IMR-90 (cell line): ENCODE results near the gene ATIC. TPM values are rescaled to one million over a fixed set of nuclear protein-coding genes. Genes with fewer than 3 reads are reported as not detected.

Experiments
- ATAC-seq: fragments of 200-7000 bp; cut with Tn5 transposase; 2 replicates; pipeline ENCODE4 v1.9.1; 2020; ENCODE audit warnings: low read depth, mild to moderate bottlenecking, moderate library complexity
- BruUV-seq: library from RNA; stranded (reverse); fragments of 400-500 nt; replicated peaks from 2 replicates; lab custom pipeline; 2021; lab: Mats Ljungman, UMichigan
- CTCF ChIA-PET: fragments of 300-600 bp; formaldehyde crosslinking; extraction: SDS; loops from one replicate; lab custom pipeline; 2021; ENCODE audit warnings: antibody characterized with exemption; lab: Yijun Ruan, JAX
- POLR2A ChIA-PET: fragments of 300-600 bp; sonication (Branson Sonifier 250); formaldehyde crosslinking; loops from one replicate; lab custom pipeline; 2022; ENCODE audit warnings: antibody characterized with exemption; ENCODE audit not compliant: unreplicated experiment; lab: Charles Lee
- DNase-seq: peaks from one replicate; pipeline ENCODE4 v3.0.0; 2013
- H2AFZ ChIP-seq: replicated peaks from 2 replicates; pipeline ENCODE3; 2013; ENCODE audit warnings: low read length, mild to moderate bottlenecking; ENCODE audit not compliant: poor library complexity
- H2AK5ac ChIP-seq: 2 replicates; pipeline ENCODE4 v1.6.1; 2013; ENCODE audit warnings: low read depth, low read length, inconsistent platforms
- H2AK9ac ChIP-seq: replicated peaks from 2 replicates; pipeline ENCODE3; 2013; ENCODE audit warnings: mild to moderate bottlenecking, low read depth, low read length, moderate library complexity; ENCODE audit not compliant: poor library complexity
- H2BK120ac ChIP-seq: 2 replicates; pipeline ENCODE4 v1.6.1; 2013; ENCODE audit warnings: low read depth, low read length, inconsistent platforms
- H2BK15ac ChIP-seq: 3 replicates; pipeline ENCODE4 v1.6.1; 2013; ENCODE audit warnings: low read depth, low read length, inconsistent platforms
- H2BK20ac ChIP-seq: 2 replicates; pipeline ENCODE4 v1.6.1; 2013; ENCODE audit warnings: low read depth, mild to moderate bottlenecking, inconsistent platforms, low read length, moderate library complexity
- H2BK5ac ChIP-seq: 2 replicates; pipeline ENCODE4 v1.6.1; 2013; ENCODE audit warnings: mild to moderate bottlenecking, low read depth, low read length, inconsistent platforms; ENCODE audit not compliant: poor library complexity, severe bottlenecking
- H3K14ac ChIP-seq: replicated peaks from 2 replicates; pipeline ENCODE4 v1.6.1; 2013; ENCODE audit warnings: low read depth, low read length, inconsistent platforms
- H3K18ac ChIP-seq: 2 replicates; pipeline ENCODE4 v1.6.1; 2013; ENCODE audit warnings: low read depth, low read length, control low read depth
- H3K23ac ChIP-seq: 2 replicates; pipeline ENCODE4 v1.6.1; 2013; ENCODE audit warnings: low read depth, low read length, inconsistent platforms
- H3K27ac ChIP-seq: 2 replicates; pipeline ENCODE4 v1.5.1; 2013; ENCODE audit warnings: mild to moderate bottlenecking, control low read depth, low read length; ENCODE audit not compliant: insufficient read depth
- H3K27me3 ChIP-seq: 2 replicates; pipeline ENCODE4 v1.6.1; 2013; ENCODE audit warnings: low read length; ENCODE audit not compliant: control insufficient read depth, insufficient read depth
- H3K36me3 ChIP-seq: 2 replicates; pipeline ENCODE4 v1.6.1; 2013; ENCODE audit warnings: low read length, mixed read lengths; ENCODE audit not compliant: control insufficient read depth, insufficient read depth
- H3K4ac ChIP-seq: 2 replicates; pipeline ENCODE4 v1.6.1; 2013; ENCODE audit warnings: low read depth, low read length, inconsistent platforms
- H3K4me1 ChIP-seq: 2 replicates; pipeline ENCODE4 v1.6.1; 2013; ENCODE audit warnings: low read length, mixed read lengths; ENCODE audit not compliant: control insufficient read depth, insufficient read depth
- H3K4me2 ChIP-seq: 2 replicates; pipeline ENCODE4 v1.6.1; 2013; ENCODE audit warnings: low read depth, mild to moderate bottlenecking, control low read depth, low read length, moderate library complexity
- H3K4me3 ChIP-seq: 2 replicates; pipeline ENCODE4 v1.5.1; 2013; ENCODE audit warnings: low read depth, mild to moderate bottlenecking, control low read depth, low read length, moderate library complexity; ENCODE audit not compliant: insufficient read depth
- H3K56ac ChIP-seq: 2 replicates; pipeline ENCODE4 v1.6.1; 2013; ENCODE audit warnings: low read length, inconsistent platforms; ENCODE audit not compliant: insufficient read depth; ENCODE audit errors: extremely low read depth
- H3K79me1 ChIP-seq, 2 experiments: 2 replicates each; pipeline ENCODE4 v1.6.1; 2013; ENCODE audit warnings: low read length in 2 of 2, inconsistent platforms in 1 of 2, low read depth in 1 of 2
- H3K9ac ChIP-seq: 2 replicates; pipeline ENCODE4 v1.6.1; 2013; ENCODE audit warnings: low read depth, low read length, control low read depth
- H3K9me1 ChIP-seq: 2 replicates; pipeline ENCODE4 v1.6.1; 2013; ENCODE audit warnings: low read length, inconsistent platforms; ENCODE audit not compliant: insufficient read depth
- H3K9me3 ChIP-seq: 2 replicates; pipeline ENCODE4 v1.6.1; 2013; ENCODE audit warnings: low read length; ENCODE audit not compliant: control insufficient read depth, insufficient read depth
- H4K20me1 ChIP-seq: 2 replicates; pipeline ENCODE4 v1.6.1; 2013; ENCODE audit warnings: low read length, inconsistent platforms; ENCODE audit not compliant: insufficient read depth
- H4K5ac ChIP-seq: 2 replicates; pipeline ENCODE4 v1.6.1; 2013; ENCODE audit warnings: mild to moderate bottlenecking, low read depth, low read length, control low read depth
- H4K8ac ChIP-seq, 2 experiments: 2 replicates each; pipeline ENCODE4 v1.6.1; 2013; ENCODE audit warnings: low read depth in 2 of 2, low read length in 2 of 2, control low read depth in 1 of 2, inconsistent platforms in 1 of 2
- H4K91ac ChIP-seq: 2 replicates; pipeline ENCODE4 v1.6.1; 2013; ENCODE audit warnings: low read depth, low read length, inconsistent platforms; ENCODE audit not compliant: insufficient read depth
- BHLHE40 ChIP-seq: fragments of 150-350 bp; IDR thresholded peaks from 2 replicates; pipeline ENCODE4 v1.6.1; 2016; ENCODE audit warnings: mild to moderate bottlenecking, low read depth, low read length
- CEBPB ChIP-seq: IDR thresholded peaks from 2 replicates; pipeline ENCODE4 v1.6.1; 2012; ENCODE audit warnings: low read depth, low read length, improper control_type of control experiment
- CHD1 ChIP-seq: IDR thresholded peaks from 2 replicates; pipeline ENCODE4 v1.6.1; 2012; ENCODE audit warnings: low read depth, low read length, improper control_type of control experiment
- FOS ChIP-seq: fragments of 150-350 bp; IDR thresholded peaks from 2 replicates; pipeline ENCODE4 v1.6.1; 2016; ENCODE audit warnings: low read depth, low read length
- MXI1 ChIP-seq: IDR thresholded peaks from 2 replicates; pipeline ENCODE4 v1.6.1; 2012; ENCODE audit warnings: low read depth, mild to moderate bottlenecking, low read length, moderate library complexity, borderline replicate concordance
- POLR2A ChIP-seq: IDR thresholded peaks from 2 replicates; pipeline ENCODE4 v1.6.1; 2012; ENCODE audit warnings: mild to moderate bottlenecking, low read depth, low read length
- RAD21 ChIP-seq: IDR thresholded peaks from 2 replicates; pipeline ENCODE4 v1.6.1; 2012; ENCODE audit warnings: low read length, improper control_type of control experiment
- RFX5 ChIP-seq: IDR thresholded peaks from 2 replicates; pipeline ENCODE4 v1.8.0; 2012; ENCODE audit warnings: low read depth, mild to moderate bottlenecking, low read length, moderate library complexity
- WGBS, 2 experiments: methylation state at CpG; one replicate each; pipeline versions ENCODE4 v1.1.5 to v1.1.7; 2013; ENCODE audit warnings: missing lambda C conversion rate in 2 of 2; ENCODE audit not compliant: insufficient read length in 1 of 2; ENCODE audit errors: extremely low coverage in 2 of 2; 5-methylcytosine and 5-hydroxymethylcytosine counted together
- dilution Hi-C: fragments of 300-500 bp; cut with HindIII; formaldehyde crosslinking; loops from one replicate; pipeline ENCODE4 v1.14.3; 2018; ENCODE audit warnings: low sequenced_read_pairs; ENCODE audit not compliant: unreplicated experiment
- in situ Hi-C: fragments of 300-500 bp; cut with MboI; formaldehyde crosslinking; loops from 3 replicates; pipeline ENCODE4 v1.14.3; 2019; ENCODE audit warnings: low sequenced_read_pairs, inconsistent platforms, mixed read lengths
- intact Hi-C: fragments of 100-400 bp; cut with micrococcal nuclease; formaldehyde crosslinking; loops from 2 replicates; pipeline ENCODE4 v1.10.0; 2022
- polyA plus RNA-seq, 3 experiments: library from polyadenylated mRNA; depleted of rRNA; stranded (reverse); fragments of >200 nt; gene quantifications; 2 replicates each; pipeline ENCODE4 v1.2.3, GENCODE V29; 2012; ENCODE audit warnings: low replicate concordance in 1 of 3
- total RNA-seq: library from RNA; depleted of rRNA; stranded (reverse); fragments of >200 nt; gene quantifications from 2 replicates; pipeline ENCODE4 v1.2.3, GENCODE V29; 2012

The ATIC gene
- total and polyA plus RNA-seq, 2 of the 4 experiments (the other 2 are of a cell fraction) = 30.5 to 101 TPM

DNA sequence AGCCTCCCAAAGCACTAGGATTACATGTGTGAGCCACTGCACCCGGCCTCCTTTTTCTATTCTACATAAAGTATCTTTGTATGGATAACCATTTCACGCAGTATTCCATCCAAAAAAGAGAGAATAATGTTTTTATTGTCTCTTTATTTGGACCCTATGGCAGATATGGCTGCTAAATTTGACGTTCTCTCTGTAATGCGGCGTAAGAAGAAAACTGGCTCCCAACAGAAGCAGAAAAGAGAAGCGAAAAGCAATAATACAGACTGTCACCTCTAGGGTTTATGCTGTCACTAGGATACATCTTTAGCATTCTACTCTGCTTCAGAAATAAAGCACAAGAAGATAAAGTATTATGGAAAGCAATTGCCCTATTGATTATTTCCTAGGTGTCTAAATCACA is 68.1 kb downstream of the ATIC start:
- no peak overlapping the region for H4K5ac ChIP-seq
- H2AK9ac ChIP-seq = no peak overlapping the region
- no CpG with 5 or more reads among the region's 6 CpGs for WGBS, 2 experiments
- no peak overlapping the region for H2BK15ac ChIP-seq
- H3K27me3 ChIP-seq = no peaks in the 10 kb centered on the region
- in situ Hi-C loops (no loop called here), dilution Hi-C loops (no loop called here), intact Hi-C loops (no loop called here)
- H3K4me3 ChIP-seq = no peak overlapping the region
- TF ChIP-seq FOS = no peak
- TF ChIP-seq BHLHE40 = no peak
- no peak for TF ChIP-seq RFX5
- TF ChIP-seq POLR2A = no peak; the same call in 1 of the 2 replicates
- TF ChIP-seq CEBPB = no peak
- no peak for TF ChIP-seq RAD21
- TF ChIP-seq CHD1 = no peak
- TF ChIP-seq MXI1 = no peak
- H4K20me1 ChIP-seq = peaks cover 24% of the 10 kb centered on the region; the same call in 1 of the 2 replicates
- no peak overlapping the region for H3K23ac ChIP-seq
- no peak overlapping the region for H3K18ac ChIP-seq
- H2BK120ac ChIP-seq = no peak overlapping the region
- H3K36me3 ChIP-seq = peaks cover 82% of the 10 kb centered on the region
- H3K9me1 ChIP-seq = peaks cover 5% of the 10 kb centered on the region; the same call in 1 of the 2 replicates
- ATAC-seq = no peak
- CTCF ChIA-PET = no interaction called here
- H2AK5ac ChIP-seq = no peak overlapping the region
- H4K91ac ChIP-seq = no peak overlapping the region
- no peak overlapping the region for H2BK5ac ChIP-seq
- H3K79me1 ChIP-seq = peaks cover 30 to 41% of the 10 kb centered on the region in 2 experiments
- no peak overlapping the region for H3K4ac ChIP-seq
- no peak overlapping the region for H3K14ac ChIP-seq
- no peak overlapping the region for H2AFZ ChIP-seq
- H3K56ac ChIP-seq = no peak overlapping the region
- POLR2A ChIA-PET = no interaction called here
- no peak overlapping the region for H4K8ac ChIP-seq
- no peak for DNase-seq
- no TSS peak for BruUV-seq
- H3K9me3 ChIP-seq = no peaks in the 10 kb centered on the region
- H3K9ac ChIP-seq = no peak overlapping the region
- peaks cover 2% of the 10 kb centered on the region for H3K4me1 ChIP-seq
- H2BK20ac ChIP-seq = no peak overlapping the region
- H3K27ac ChIP-seq = no peak overlapping the region
- no peak overlapping the region for H3K4me2 ChIP-seq
